Uterus (tissue), 2 donors: ENCODE results near the gene CEP104.

Experiments
- POLR2A ChIP-seq, 2 donors: fragments of 450-650 bp; IDR thresholded peaks; one replicate each; pipeline ENCODE4 v1.6.1; 2016; ENCODE audit warnings: antibody characterized with exemption in 2 of 2, mild to moderate bottlenecking in 1 of 2, moderate library complexity in 1 of 2
- TF ChIP-seq, protein P1 (sequence below), 4 experiments: fragments of 200-600 bp in 2 of 4; fragments of 450-650 bp in 2 of 4; sonication (generic) in 2 of 4; IDR thresholded peaks; one replicate each; pipeline ENCODE4 v1.5.1; 2016 to 2019; ENCODE audit warnings: antibody characterized with exemption in 4 of 4, mild to moderate bottlenecking in 2 of 4, moderate library complexity in 1 of 4

GRCh38 chr1:3888301-3888700 is 31.3 kb upstream of the CEP104 start:
- TF ChIP-seq POLR2A (IDR thresholded peaks at IDR 0.05), result no peak
- TF ChIP-seq, protein P1, sequence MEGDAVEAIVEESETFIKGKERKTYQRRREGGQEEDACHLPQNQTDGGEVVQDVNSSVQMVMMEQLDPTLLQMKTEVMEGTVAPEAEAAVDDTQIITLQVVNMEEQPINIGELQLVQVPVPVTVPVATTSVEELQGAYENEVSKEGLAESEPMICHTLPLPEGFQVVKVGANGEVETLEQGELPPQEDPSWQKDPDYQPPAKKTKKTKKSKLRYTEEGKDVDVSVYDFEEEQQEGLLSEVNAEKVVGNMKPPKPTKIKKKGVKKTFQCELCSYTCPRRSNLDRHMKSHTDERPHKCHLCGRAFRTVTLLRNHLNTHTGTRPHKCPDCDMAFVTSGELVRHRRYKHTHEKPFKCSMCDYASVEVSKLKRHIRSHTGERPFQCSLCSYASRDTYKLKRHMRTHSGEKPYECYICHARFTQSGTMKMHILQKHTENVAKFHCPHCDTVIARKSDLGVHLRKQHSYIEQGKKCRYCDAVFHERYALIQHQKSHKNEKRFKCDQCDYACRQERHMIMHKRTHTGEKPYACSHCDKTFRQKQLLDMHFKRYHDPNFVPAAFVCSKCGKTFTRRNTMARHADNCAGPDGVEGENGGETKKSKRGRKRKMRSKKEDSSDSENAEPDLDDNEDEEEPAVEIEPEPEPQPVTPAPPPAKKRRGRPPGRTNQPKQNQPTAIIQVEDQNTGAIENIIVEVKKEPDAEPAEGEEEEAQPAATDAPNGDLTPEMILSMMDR (IDR thresholded peaks at IDR 0.05), result no peak
